Heart left ventricle (tissue), 16 donors: Measurements from ENCODE around the gene CMIP. TPM values are rescaled to one million over a fixed set of nuclear protein-coding genes. Genes with fewer than 3 reads are reported as not detected.
"Not testable (repeated sequence)": the region's sequence is repeated elsewhere in the genome, so short reads cannot be mapped to it uniquely, and the experiment has no call there.

Experiments used
- ATAC-seq, 4 donors: fragments of 200-7000 bp; cut with Tn5 transposase; one replicate each; pipeline ENCODE4 v1.9.1; 2020 to 2022; ENCODE audit warnings: moderate library complexity in 4 of 4, mild to moderate bottlenecking in 3 of 4, moderate number of reproducible peaks in 1 of 4
- DNase-seq, 5 donors: peaks; one replicate each; pipeline ENCODE4 v3.0.0-alpha.2; 2020
- H3K27ac ChIP-seq, 12 donors: fragments of 200-600 bp; sonication (generic) in 4 of 12; one replicate each; pipeline versions ENCODE4 v1.5.0 to v1.8.0; 2016 to 2022; ENCODE audit warnings: mild to moderate bottlenecking in 2 of 12
- H3K27me3 ChIP-seq, 9 donors: fragments of 200-600 bp; sonication (generic) in 2 of 9; one replicate each; pipeline versions ENCODE4 v1.5.1 to v1.8.0; 2016 to 2022; ENCODE audit warnings: mild to moderate bottlenecking in 3 of 9
- H3K36me3 ChIP-seq, 9 donors: fragments of 200-600 bp; sonication (generic) in 2 of 9; one replicate each; pipeline versions ENCODE4 v1.5.0 to v1.8.0; 2018 to 2022; ENCODE audit warnings: mild to moderate bottlenecking in 2 of 9
- H3K4me1 ChIP-seq, 12 donors: fragments of 200-600 bp; sonication (generic) in 4 of 12; one replicate each; pipeline versions ENCODE4 v1.5.0 to v1.8.0; 2016 to 2022; ENCODE audit warnings: mild to moderate bottlenecking in 3 of 12
- H3K4me3 ChIP-seq, 12 donors: fragments of 200-600 bp; sonication (generic) in 4 of 12; one replicate each; pipeline versions ENCODE4 v1.5.0 to v1.8.0; 2017 to 2022; ENCODE audit warnings: mild to moderate bottlenecking in 9 of 12, moderate library complexity in 4 of 12
- H3K9me3 ChIP-seq, 12 donors: fragments of 200-600 bp; sonication (generic) in 4 of 12; one replicate each; pipeline versions ENCODE4 v1.5.0 to v1.8.0; 2016 to 2022; ENCODE audit warnings: mild to moderate bottlenecking in 1 of 12
- POLR2A ChIP-seq, 2 donors: fragments of 450-650 bp; IDR thresholded peaks; one replicate each; pipeline ENCODE4 v1.6.1; 2017; ENCODE audit warnings: antibody characterized with exemption in 2 of 2, mild to moderate bottlenecking in 2 of 2, moderate library complexity in 2 of 2
- WGBS, 4 donors: extraction: QIAGEN DNeasy Blood & Tissue Kit in 2 of 4; methylation state at CpG; one replicate each; pipeline versions ENCODE4 v1.1.5 to v1.1.7; 2013 to 2018; 5-methylcytosine and 5-hydroxymethylcytosine counted together
- intact Hi-C, 10 donors: fragments of 100-400 bp; cut with DNase I; formaldehyde crosslinking; loops; one replicate each; pipeline versions ENCODE4 v1.11.1 to v1.14.2; 2022
- polyA plus RNA-seq, 2 donors: library from polyadenylated mRNA; stranded (reverse); fragments of 200-250 nt; gene quantifications; one replicate each; pipeline ENCODE4 v1.2.3, GENCODE V29; 2013
- total RNA-seq, 9 donors: library from RNA; depleted of rRNA in 2 of 9; stranded (reverse); fragments of >200 nt in 2 of 9; fragmentation: NEBNext Ultra II Directional in 3 of 9; extraction: Animal tissue kit (Norgen Biotek cat#: 25700) in 3 of 9; gene quantifications; one replicate each; pipeline versions ENCODE4 v1.1.0 to v1.2.4, GENCODE V29; 2016 to 2023
- TF ChIP-seq, protein P1 (sequence below), 12 donors: fragments of 200-600 bp; sonication (generic) in 4 of 12; IDR thresholded peaks; one replicate each; pipeline versions ENCODE4 v1.5.0 to v1.8.0; 2018 to 2022; ENCODE audit warnings: antibody characterized with exemption in 12 of 12, mild to moderate bottlenecking in 5 of 12
- donor health status: ischemic (EF 13 %, LVEDD 7.1; RV severe dilation, severe dysfunction).
- donor health status: healthy with polysubstance abuse.
- donor health status: DM: no; HTN: yes; CAD: no.
- donor health status: DM: no; HTN: no; CAD: no.
- donor health status: ischemic (EF 25% LVEDD 6.9; RV normal size, moderate dysfunction).
- donor health status: ischemic (EF 25% LVEDD 5.7; RV mildly dilated, moderate dysfunction).
- donor health status: healthy.
- donor health status: DM: yes; HTN: yes; CAD: no.
- donor health status: ischemic (EF 35%, LVEDD 5.7; RV mildly dilated, moderate dysfunction).
- donor health status: nonischemic (EF 11% LVEDD 7.7; RV severe dilation, severe dysfunction).
- donor health status: DM: yes; HTN: yes; CAD: no.
- donor health status: PGD.
- donor health status: ischemic (EF 29% LVEDD 5.4; RV normal size, mild dysfunction).
- donor health status: nonischemic (EF 23%, LVEDD 6.1; RV moderate dilation, normal function).

The CMIP gene
- total and polyA plus RNA-seq, 11 donors, result 4.1 to 48.8 (median 10.6) TPM

DNA sequence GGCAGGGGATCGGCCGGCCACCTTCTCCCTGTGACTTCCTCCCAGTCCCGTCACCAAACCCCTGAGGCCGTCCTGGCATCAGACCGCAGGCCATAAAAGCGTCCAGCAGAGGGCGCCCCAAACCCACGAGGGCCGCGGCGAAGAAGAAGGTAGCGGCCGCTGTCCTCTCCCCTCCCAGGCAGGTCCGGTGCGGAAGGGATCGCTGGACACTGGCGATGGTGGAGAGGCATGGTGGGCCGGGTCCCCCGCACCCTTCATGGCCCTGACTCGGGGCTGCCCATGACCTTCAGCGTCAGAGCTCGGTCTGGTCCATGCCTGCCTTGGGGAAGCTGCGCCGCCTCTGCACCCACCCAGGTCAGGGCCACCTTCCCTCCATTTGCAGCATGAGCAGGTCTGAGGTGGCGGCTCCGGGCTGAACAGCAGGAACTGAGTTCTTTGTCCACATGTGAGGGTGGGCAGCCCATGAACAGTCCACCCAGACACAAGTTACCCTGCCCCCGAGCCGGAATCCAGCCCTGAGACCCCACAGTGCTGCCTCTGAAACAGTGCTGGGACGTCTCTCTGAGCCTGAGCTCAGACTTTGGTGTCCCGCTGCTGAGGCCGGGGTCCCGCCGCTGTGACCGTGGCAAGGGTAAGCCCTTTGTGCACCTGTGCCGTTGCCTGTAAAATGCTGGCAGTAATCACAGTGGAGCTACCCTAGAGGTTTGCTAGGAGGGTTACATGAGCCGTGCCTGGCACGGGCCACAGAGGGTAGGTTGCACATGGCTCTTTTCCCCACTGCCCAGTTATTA is 40.8 kb upstream of the CMIP start:
- intact Hi-C loops, result loop anchor here (1.0 to 10.0 kb wide), 11 partner anchors 36 to 334 kb away; no protein-coding TSS in a partner anchor

DNA sequence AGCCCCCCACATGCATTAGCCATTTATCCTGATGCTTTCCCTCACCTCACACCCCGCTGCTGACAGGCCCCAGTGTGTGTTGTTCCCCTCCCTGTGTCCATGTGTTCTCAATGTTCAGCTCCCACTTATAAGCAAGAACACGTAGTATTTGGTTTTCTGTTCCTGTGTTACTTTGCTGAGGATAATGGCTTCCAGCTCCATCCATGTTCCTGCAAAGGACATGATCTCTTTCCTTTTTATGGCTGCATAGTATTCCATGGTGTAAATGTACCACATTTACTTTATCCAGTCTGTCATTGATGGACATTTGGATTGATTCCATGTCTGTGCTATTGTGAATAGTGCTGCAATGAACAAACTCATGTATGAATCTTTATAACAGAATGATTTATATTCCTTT is 39.6 kb upstream of the CMIP start:
- intact Hi-C loops, result loop anchor here in 4 of 10 donors (2.0 to 10.0 kb wide), 4 partner anchors 210 to 318 kb away; no protein-coding TSS in a partner anchor
- H3K9me3 ChIP-seq, H3K27ac ChIP-seq, H3K27me3 ChIP-seq, H3K4me3 ChIP-seq, ATAC-seq, H3K36me3 ChIP-seq, DNase-seq: not testable (repeated sequence)
- WGBS, 4 donors, result 72 to 100% (median 87%) methylated on average over 2 of the region's 2 CpGs
- peaks cover 0 to 19% (median 10%) of the 10 kb centered on the region in 12 donors for H3K4me1 ChIP-seq

More for the DNA sequence above, 40.8 kb upstream of the CMIP start:
- H3K27ac ChIP-seq, result no peak overlapping the region
- H3K9me3 ChIP-seq, result peaks cover 0 to 12% (median 0%) of the 10 kb centered on the region in 12 donors
- peaks cover 0 to 19% (median 10%) of the 10 kb centered on the region in 12 donors for H3K4me1 ChIP-seq
- no peaks in the 10 kb centered on the region for H3K27me3 ChIP-seq
- WGBS, 4 donors, result 19 to 30% (median 27%) methylated on average over 15 to 37 of the region's 37 CpGs
- H3K4me3 ChIP-seq, result peak overlapping the region in 8 of 12 donors; percentile 6 to 38 (median 28)
- DNase-seq, result peak; percentile 79 to 93 (median 86)
- ATAC-seq, result peak; percentile 68 to 96 (median 94)
- TF ChIP-seq POLR2A (IDR thresholded peaks at IDR 0.05), result no peak
- TF ChIP-seq, protein P1, sequence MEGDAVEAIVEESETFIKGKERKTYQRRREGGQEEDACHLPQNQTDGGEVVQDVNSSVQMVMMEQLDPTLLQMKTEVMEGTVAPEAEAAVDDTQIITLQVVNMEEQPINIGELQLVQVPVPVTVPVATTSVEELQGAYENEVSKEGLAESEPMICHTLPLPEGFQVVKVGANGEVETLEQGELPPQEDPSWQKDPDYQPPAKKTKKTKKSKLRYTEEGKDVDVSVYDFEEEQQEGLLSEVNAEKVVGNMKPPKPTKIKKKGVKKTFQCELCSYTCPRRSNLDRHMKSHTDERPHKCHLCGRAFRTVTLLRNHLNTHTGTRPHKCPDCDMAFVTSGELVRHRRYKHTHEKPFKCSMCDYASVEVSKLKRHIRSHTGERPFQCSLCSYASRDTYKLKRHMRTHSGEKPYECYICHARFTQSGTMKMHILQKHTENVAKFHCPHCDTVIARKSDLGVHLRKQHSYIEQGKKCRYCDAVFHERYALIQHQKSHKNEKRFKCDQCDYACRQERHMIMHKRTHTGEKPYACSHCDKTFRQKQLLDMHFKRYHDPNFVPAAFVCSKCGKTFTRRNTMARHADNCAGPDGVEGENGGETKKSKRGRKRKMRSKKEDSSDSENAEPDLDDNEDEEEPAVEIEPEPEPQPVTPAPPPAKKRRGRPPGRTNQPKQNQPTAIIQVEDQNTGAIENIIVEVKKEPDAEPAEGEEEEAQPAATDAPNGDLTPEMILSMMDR (IDR thresholded peaks at IDR 0.05), result peak; percentile 91 to 98 (median 95)
- no peaks in the 10 kb centered on the region for H3K36me3 ChIP-seq

DNA sequence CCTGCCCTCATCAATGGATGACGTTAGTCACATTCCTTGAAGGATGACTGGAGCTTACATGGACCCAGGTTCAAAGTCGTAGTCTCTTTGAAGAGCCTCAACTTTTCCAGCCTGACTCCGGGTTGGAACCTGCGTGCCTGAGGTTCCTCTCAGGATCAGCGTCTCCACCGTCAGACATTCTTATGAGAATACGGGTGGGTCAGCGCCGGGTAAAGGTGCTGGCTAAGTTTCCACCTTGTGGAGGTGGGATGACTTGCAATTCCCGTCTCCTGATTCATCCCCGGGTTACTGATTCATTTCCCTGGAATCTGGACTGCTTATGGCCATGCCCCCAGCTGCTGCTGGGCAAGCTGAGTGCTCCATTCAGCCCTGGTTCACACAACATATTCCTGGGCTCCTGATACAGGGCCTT is 38.9 kb upstream of the CMIP start:
- intact Hi-C loops, result loop anchor here in 4 of 10 donors (2.0 to 10.0 kb wide), 4 partner anchors 209 to 317 kb away; no protein-coding TSS in a partner anchor
- Histone ChIP-seq H3K36me3 (no peaks in the 10 kb centered on the region), H3K4me3 (no peak overlapping the region), H3K27ac (no peak overlapping the region), H3K9me3 (no peaks in the 10 kb centered on the region), H3K27me3 (no peaks in the 10 kb centered on the region), H3K4me1 (peaks cover 0 to 19% (median 10%) of the 10 kb centered on the region in 12 donors)
- DNase-seq (no peak), ATAC-seq (no peak)
- WGBS, 4 donors, result 59 to 75% (median 68%) methylated on average over 11 of the region's 11 CpGs
- TF ChIP-seq, protein P1 (IDR thresholded peaks at IDR 0.05), result no peak
- TF ChIP-seq POLR2A (IDR thresholded peaks at IDR 0.05), result no peak

DNA sequence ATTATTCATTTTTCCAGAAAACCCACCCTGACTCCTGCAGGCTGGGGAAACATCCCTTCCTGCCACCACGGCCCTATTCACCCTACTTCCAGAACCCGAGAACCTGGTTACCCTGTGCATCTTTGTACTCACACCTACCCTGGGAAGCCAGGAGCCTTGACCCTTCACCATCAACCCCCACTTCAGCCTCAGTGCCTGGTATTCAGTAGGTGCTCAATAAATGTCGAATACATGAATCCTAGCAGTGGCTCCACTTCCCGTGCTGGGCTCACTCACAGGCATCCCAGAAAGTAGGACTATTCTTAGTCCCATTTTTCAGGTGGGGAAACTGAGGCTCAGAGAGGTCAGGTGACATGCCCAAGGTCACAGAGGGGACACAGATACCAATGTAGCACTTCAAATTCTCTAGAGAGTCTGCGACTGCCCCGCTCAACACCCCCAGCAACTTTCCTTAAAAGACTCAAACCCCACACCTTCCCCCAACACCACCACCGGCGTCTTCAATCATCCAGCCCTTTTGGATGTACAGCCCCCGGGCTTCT is 36.1 kb upstream of the CMIP start:
- DNase-seq, result no peak
- no peak overlapping the region for H3K4me3 ChIP-seq
- H3K36me3 ChIP-seq, result no peaks in the 10 kb centered on the region
- H3K9me3 ChIP-seq, result no peaks in the 10 kb centered on the region
- H3K27ac ChIP-seq, result no peak overlapping the region
- 88 to 94% (median 91%) methylated on average over 9 of the region's 9 CpGs for WGBS, 4 donors
- H3K27me3 ChIP-seq, result no peaks in the 10 kb centered on the region
- ATAC-seq, result no peak
- no peak for TF ChIP-seq POLR2A (IDR thresholded peaks at IDR 0.05)
- intact Hi-C loops, result loop anchor here in 4 of 10 donors (10.0 kb wide), 3 partner anchors 206 to 286 kb away; no protein-coding TSS in a partner anchor
- H3K4me1 ChIP-seq, result peaks cover 0 to 6% (median 4%) of the 10 kb centered on the region in 12 donors

DNA sequence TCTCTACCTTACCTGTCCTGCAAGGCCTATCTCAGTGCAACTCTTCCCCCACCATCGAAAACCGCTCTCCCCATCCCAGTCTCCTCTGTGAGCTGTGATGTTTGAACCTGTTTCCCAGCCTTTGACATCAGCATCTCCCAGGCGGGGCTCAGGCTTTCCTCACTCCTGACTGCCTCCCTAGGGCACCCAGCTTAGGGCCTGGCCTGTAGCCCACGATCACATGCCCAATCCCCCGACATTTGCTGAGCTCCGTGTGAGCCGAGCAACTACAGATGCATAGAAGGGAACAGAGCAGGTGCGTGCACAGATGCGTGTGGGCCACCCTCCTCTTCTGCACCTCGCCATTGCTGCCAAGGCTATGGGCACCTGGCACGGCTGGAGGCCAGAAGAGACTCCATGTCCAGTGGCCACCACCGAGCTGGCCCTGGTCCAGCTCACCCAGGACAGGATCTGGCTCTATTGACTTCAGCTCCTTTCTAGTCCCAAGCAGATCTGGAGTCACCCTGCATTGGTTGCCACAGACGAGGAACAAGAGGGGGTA is 35.5 kb upstream of the CMIP start:
- H3K4me1 ChIP-seq, result peaks cover 0 to under 1% (median 0%) of the 10 kb centered on the region in 12 donors
- H3K4me3 ChIP-seq, result no peak overlapping the region
- intact Hi-C loops, result loop anchor here in 4 of 10 donors (10.0 kb wide), 3 partner anchors 206 to 286 kb away; no protein-coding TSS in a partner anchor
- no peak overlapping the region for H3K27ac ChIP-seq
- H3K27me3 ChIP-seq, result no peaks in the 10 kb centered on the region
- ATAC-seq (no peak), DNase-seq (no peak)
- no peaks in the 10 kb centered on the region for H3K36me3 ChIP-seq
- no peaks in the 10 kb centered on the region for H3K9me3 ChIP-seq
- 77 to 84% (median 81%) methylated on average over 7 to 13 of the region's 13 CpGs for WGBS, 4 donors
- TF ChIP-seq, protein P1 (IDR thresholded peaks at IDR 0.05), result no peak
- TF ChIP-seq POLR2A (IDR thresholded peaks at IDR 0.05), result no peak
